Coronary artery (tissue), 2 donors: ENCODE measurements around the gene TMA16.

Experiments used
- DNase-seq: peaks from one replicate; pipeline ENCODE4 v3.0.0-alpha.2; 2017; ENCODE audit warnings: low spot score
- H3K27ac ChIP-seq, 2 donors: fragments of 200-600 bp; sonication (generic); one replicate each; pipeline ENCODE4 v1.5.1; 2016 to 2019
- H3K4me3 ChIP-seq: fragments of 200-600 bp; sonication (generic); 2 replicates; pipeline ENCODE4 v1.5.1; 2016; ENCODE audit warnings: mild to moderate bottlenecking, moderate library complexity
- CTCF ChIP-seq: fragments of 200-600 bp; sonication (generic); IDR thresholded peaks from one replicate; pipeline ENCODE4 v1.5.1; 2019; ENCODE audit warnings: antibody characterized with exemption

The TMA16 gene

GRCh38 chr4:163568843-163569242 lies 74.4 kb downstream of the TMA16 start:
- Histone ChIP-seq H3K27ac (no peak overlapping the region), H3K4me3 (no peak overlapping the region)
- no peak for TF ChIP-seq CTCF
- DNase-seq, result no peak
